CD14-positive monocyte (primary cell): ENCODE results near the gene LAMP5. TPM values are rescaled to one million over a fixed set of nuclear protein-coding genes. Genes with fewer than 3 reads are reported as not detected.
A peak's percentile ranks its signal among the peaks of the same experiment; 100 is the strongest.

Experiments
- DNase-seq, 3 donors: peaks; one replicate each; pipeline ENCODE4 v3.0.0-alpha.2; 2011 to 2022
- H2AFZ ChIP-seq: 2 replicates; pipeline ENCODE4 v1.6.0; 2012; ENCODE audit warnings: mild to moderate bottlenecking, low read depth, low read length, inconsistent platforms; ENCODE audit not compliant: insufficient read depth, poor library complexity, severe bottlenecking
- H3K27ac ChIP-seq, 2 donors: 1 replicate in 1 of 2; 2 replicates in 1 of 2; pipeline ENCODE4 v1.5.1; 2012 to 2013; ENCODE audit warnings: low read length in 2 of 2, control low read depth in 1 of 2, inconsistent platforms in 1 of 2, low read depth in 1 of 2, mild to moderate bottlenecking in 1 of 2
- H3K27me3 ChIP-seq, 2 donors: one replicate each; pipeline versions ENCODE4 v1.6.0 to v1.6.1; 2011 to 2013; ENCODE audit warnings: low read length in 2 of 2; ENCODE audit not compliant: control insufficient read depth in 2 of 2, insufficient read depth in 2 of 2
- H3K36me3 ChIP-seq, 2 donors: replicated peaks in 1 of 2; 1 replicate in 1 of 2; 2 replicates in 1 of 2; pipeline versions ENCODE4 v1.5.1 to v1.6.1; 2012 to 2013; ENCODE audit warnings: low read length in 2 of 2, control low read depth in 1 of 2, inconsistent platforms in 1 of 2, mild to moderate bottlenecking in 1 of 2; ENCODE audit not compliant: insufficient read depth in 2 of 2, control insufficient read depth in 1 of 2
- H3K4me1 ChIP-seq, 2 donors: 1 replicate in 1 of 2; 2 replicates in 1 of 2; pipeline versions ENCODE4 v1.5.1 to v1.6.1; 2012 to 2013; ENCODE audit warnings: low read length in 2 of 2, control low read depth in 1 of 2, inconsistent platforms in 1 of 2, mild to moderate bottlenecking in 1 of 2, moderate library complexity in 1 of 2; ENCODE audit not compliant: insufficient read depth in 2 of 2, control insufficient read depth in 1 of 2
- H3K4me2 ChIP-seq: replicated peaks from 2 replicates; pipeline ENCODE3; 2012; ENCODE audit warnings: low read length, moderate library complexity, mild to moderate bottlenecking; ENCODE audit not compliant: poor library complexity, severe bottlenecking; ENCODE audit errors: extremely low read depth
- H3K4me3 ChIP-seq, 3 experiments: fragments of 200-600 bp in 1 of 3; sonication (generic) in 1 of 3; replicated peaks in 1 of 3; 1 replicate in 2 of 3; 2 replicates in 1 of 3; pipeline ENCODE4 v1.5.1; 2011 to 2013; ENCODE audit warnings: low read length in 3 of 3, mild to moderate bottlenecking in 3 of 3, control low read depth in 2 of 3, low read depth in 2 of 3, inconsistent platforms in 1 of 3, moderate library complexity in 1 of 3
- H3K79me2 ChIP-seq: 2 replicates; pipeline ENCODE4 v1.6.0; 2012; ENCODE audit warnings: mild to moderate bottlenecking, control low read depth, inconsistent platforms, low read length, moderate library complexity; ENCODE audit not compliant: insufficient read depth
- H3K9ac ChIP-seq: 2 replicates; pipeline ENCODE4 v1.6.0; 2017; ENCODE audit warnings: low read length, mild to moderate bottlenecking; ENCODE audit not compliant: insufficient read depth, poor library complexity, severe bottlenecking
- H3K9me3 ChIP-seq, 2 donors: replicated peaks in 1 of 2; 1 replicate in 1 of 2; 2 replicates in 1 of 2; pipeline versions ENCODE4 v1.5.1 to v1.6.1; 2012 to 2013; ENCODE audit warnings: low read length in 2 of 2, control low read depth in 1 of 2; ENCODE audit not compliant: control insufficient read depth in 1 of 2, insufficient read depth in 1 of 2
- H4K20me1 ChIP-seq: 2 replicates; pipeline ENCODE4 v1.6.0; 2012; ENCODE audit warnings: mild to moderate bottlenecking, low read length, control low read depth, moderate library complexity; ENCODE audit not compliant: insufficient read depth
- H3K27ac Mint-ChIP-seq, 7 donors: one replicate each; pipeline ENCODE4 v1.8.0; 2020; ENCODE audit warnings: mild to moderate bottlenecking in 7 of 7, mixed read lengths in 7 of 7, moderate library complexity in 6 of 7, inconsistent platforms in 2 of 7
- H3K27me3 Mint-ChIP-seq, 3 donors: one replicate each; pipeline ENCODE4 v1.8.0; 2021 to 2022; ENCODE audit warnings: low read depth in 3 of 3, mild to moderate bottlenecking in 3 of 3, mixed read lengths in 3 of 3, moderate library complexity in 3 of 3, inconsistent platforms in 1 of 3
- H3K36me3 Mint-ChIP-seq, 2 donors: one replicate each; pipeline ENCODE4 v1.8.0; 2020; ENCODE audit warnings: mixed read lengths in 2 of 2, inconsistent platforms in 1 of 2, mild to moderate bottlenecking in 1 of 2
- H3K4me1 Mint-ChIP-seq: one replicate; pipeline ENCODE4 v1.8.0; 2020; ENCODE audit warnings: mild to moderate bottlenecking, mixed read lengths
- H3K4me3 Mint-ChIP-seq, 2 donors: one replicate each; pipeline ENCODE4 v1.8.0; 2020; ENCODE audit warnings: mild to moderate bottlenecking in 2 of 2, mixed read lengths in 2 of 2, moderate library complexity in 1 of 2
- H3K9me3 Mint-ChIP-seq, 7 donors: one replicate each; pipeline ENCODE4 v1.8.0; 2020 to 2022; ENCODE audit warnings: mixed read lengths in 7 of 7, mild to moderate bottlenecking in 6 of 7, moderate library complexity in 6 of 7, inconsistent platforms in 2 of 7
- CTCF ChIP-seq: fragments of 200-600 bp; IDR thresholded peaks from one replicate; pipeline ENCODE4 v1.8.0; 2022; ENCODE audit warnings: antibody characterized with exemption, mild to moderate bottlenecking
- WGBS: methylation state at CpG from one replicate; pipeline ENCODE4 v1.1.5; 2013; ENCODE audit warnings: missing lambda C conversion rate; ENCODE audit not compliant: insufficient coverage; 5-methylcytosine and 5-hydroxymethylcytosine counted together
- intact Hi-C, 2 donors: fragments of 100-400 bp; cut with micrococcal nuclease; formaldehyde crosslinking; loops; one replicate each; pipeline versions ENCODE4 v1.15.0 to v1.15.1; 2023
- polyA plus RNA-seq, 3 donors: library from polyadenylated mRNA; depleted of rRNA in 1 of 3; unstranded in 2 of 3; stranded (reverse) in 1 of 3; fragments of 300-500 nt in 2 of 3; fragments of >200 nt in 1 of 3; fragmentation: Illumina TruSeq in 2 of 3; gene quantifications; 1 replicate in 2 of 3; 2 replicates in 1 of 3; pipeline ENCODE4 v1.2.3, GENCODE V29; 2012 to 2021

Gene LAMP5
- polyA plus RNA-seq, 3 donors = 0.92 to 2.6 (median 1.5) TPM

GRCh38 chr20:9495701-9496100, 18.7 kb upstream of the LAMP5 start:
- peaks cover 0 to 3% of the 10 kb centered on the region in 2 donors for H3K36me3 Mint-ChIP-seq
- Histone ChIP-seq H4K20me1 (no peaks in the 10 kb centered on the region), H3K27ac (no peak overlapping the region), H3K4me1 (peaks cover 51 to 63% of the 10 kb centered on the region in 2 donors), H3K79me2 (no peaks in the 10 kb centered on the region), H2AFZ (no peak overlapping the region), H3K27me3 (no peaks in the 10 kb centered on the region), H3K9me3 (no peaks in the 10 kb centered on the region), H3K4me3 (no peak overlapping the region), H3K36me3 (no peaks in the 10 kb centered on the region), H3K4me2 (no peak overlapping the region), H3K9ac (no peak overlapping the region)
- peaks cover 3 to 4% (median 4%) of the 10 kb centered on the region in 3 donors for H3K27me3 Mint-ChIP-seq
- no peak for TF ChIP-seq CTCF
- no peak overlapping the region for H3K4me3 Mint-ChIP-seq
- H3K9me3 Mint-ChIP-seq = peaks cover 2 to 9% (median 5%) of the 10 kb centered on the region in 7 donors
- peak overlapping the region in 4 of 7 donors; percentile 64 to 73 (median 70) for H3K27ac Mint-ChIP-seq
- no CpG with 5 or more reads among the region's 2 CpGs for WGBS
- intact Hi-C loops = no loop called here
- DNase-seq = no peak
- H3K4me1 Mint-ChIP-seq = peaks cover 22% of the 10 kb centered on the region

- no peaks in the 10 kb centered on the region for H3K27me3 ChIP-seq
- WGBS = 0% methylated on average over 1 of the region's 3 CpGs
- peak overlapping the region in 4 of 7 donors; percentile 64 to 73 (median 70) for H3K27ac Mint-ChIP-seq
- peaks cover 50 to 59% of the 10 kb centered on the region in 2 donors for H3K4me1 ChIP-seq
- H3K4me1 Mint-ChIP-seq = peaks cover 19% of the 10 kb centered on the region
- peak; percentile 52 to 60 (median 53) for DNase-seq
- H3K36me3 Mint-ChIP-seq = peaks cover 0 to 3% of the 10 kb centered on the region in 2 donors
- H3K4me3 ChIP-seq = no peak overlapping the region
- no peaks in the 10 kb centered on the region for H4K20me1 ChIP-seq
- H3K27ac ChIP-seq = no peak overlapping the region
- no peak overlapping the region for H3K9ac ChIP-seq
- no peaks in the 10 kb centered on the region for H3K79me2 ChIP-seq
- H3K4me3 Mint-ChIP-seq = no peak overlapping the region
- no peaks in the 10 kb centered on the region for H3K9me3 ChIP-seq
- no peak overlapping the region for H2AFZ ChIP-seq
- peaks cover 3 to 4% (median 4%) of the 10 kb centered on the region in 3 donors for H3K27me3 Mint-ChIP-seq
- TF ChIP-seq CTCF = no peak
- H3K9me3 Mint-ChIP-seq = peaks cover 2 to 9% (median 5%) of the 10 kb centered on the region in 7 donors
- intact Hi-C loops = no loop called here
- no peak overlapping the region for H3K4me2 ChIP-seq
- H3K36me3 ChIP-seq = no peaks in the 10 kb centered on the region
Measured at GRCh38 chr20:9496155-9496554, 18.2 kb upstream of the LAMP5 start.
